T-cell (primary cell): Measurements from ENCODE around the gene CALD1. TPM values are rescaled to one million over a fixed set of nuclear protein-coding genes. Genes with fewer than 3 reads are reported as not detected.

Experiments used
- ATAC-seq, 4 experiments: fragments of 200-7000 bp in 3 of 4; fragments of 150-1000 bp in 1 of 4; cut with Tn5 transposase; replicated peaks in 1 of 4; 1 replicate in 3 of 4; 2 replicates in 1 of 4; pipeline ENCODE4 v1.10.0; 2021; ENCODE audit warnings: moderate library complexity in 3 of 4, mild to moderate bottlenecking in 2 of 4, moderate number of reproducible peaks in 1 of 4
- CTCF ChIA-PET, 2 donors: fragments of 300-600 bp; sonication (Branson Sonifier 250); formaldehyde crosslinking; loops; one replicate each; lab custom pipeline; 2022; ENCODE audit warnings: antibody characterized with exemption in 2 of 2; lab: Charles Lee
- POLR2A ChIA-PET, 2 donors: fragments of 300-600 bp; sonication (Branson Sonifier 250); formaldehyde crosslinking; loops; one replicate each; lab custom pipeline; 2022; ENCODE audit warnings: antibody characterized with exemption in 2 of 2; lab: Charles Lee
- DNase-seq, 35 experiments: peaks; one replicate each; pipeline versions ENCODE4 v3.0.0 to v3.0.0-alpha.2; 2013 to 2023
- H3K27ac ChIP-seq: one replicate; pipeline ENCODE4 v1.5.1; 2013; ENCODE audit warnings: low read length
- H3K27me3 ChIP-seq, 2 experiments: replicated peaks in 1 of 2; 1 replicate in 1 of 2; 2 replicates in 1 of 2; pipeline versions ENCODE4 v1.6.1 to v1.7.0; 2013; ENCODE audit warnings: low read length in 1 of 2, mixed read lengths in 1 of 2; ENCODE audit not compliant: control insufficient read depth in 2 of 2, insufficient read depth in 2 of 2; ENCODE audit errors: extremely low read depth in 1 of 2
- H3K36me3 ChIP-seq, 2 donors: 1 replicate in 1 of 2; 2 replicates in 1 of 2; pipeline versions ENCODE4 v1.6.1 to v1.7.0; 2013; ENCODE audit warnings: low read length in 1 of 2; ENCODE audit not compliant: control insufficient read depth in 2 of 2, insufficient read depth in 1 of 2; ENCODE audit errors: extremely low read depth in 1 of 2
- H3K4me1 ChIP-seq, 2 experiments: 1 replicate in 1 of 2; 2 replicates in 1 of 2; pipeline versions ENCODE4 v1.6.1 to v1.7.0; 2013; ENCODE audit warnings: low read length in 2 of 2, mixed read lengths in 1 of 2; ENCODE audit not compliant: insufficient read depth in 2 of 2, control insufficient read depth in 1 of 2; ENCODE audit errors: extremely low read depth in 1 of 2
- H3K4me3 ChIP-seq, 2 donors: 1 replicate in 1 of 2; 2 replicates in 1 of 2; pipeline versions ENCODE4 v1.5.1 to v1.7.0; 2013; ENCODE audit warnings: mild to moderate bottlenecking in 2 of 2, low read length in 1 of 2, moderate library complexity in 1 of 2; ENCODE audit not compliant: control insufficient read depth in 1 of 2; ENCODE audit errors: extremely low read depth in 1 of 2
- H3K9me3 ChIP-seq: 2 replicates; pipeline ENCODE4 v1.7.0; 2013
- H3K27ac Mint-ChIP-seq, 2 donors: one replicate each; pipeline ENCODE4 v1.8.0; 2020 to 2021; ENCODE audit warnings: mild to moderate bottlenecking in 2 of 2, mixed read lengths in 2 of 2
- H3K27me3 Mint-ChIP-seq, 2 donors: one replicate each; pipeline ENCODE4 v1.8.0; 2021 to 2022; ENCODE audit warnings: mixed read lengths in 2 of 2
- H3K36me3 Mint-ChIP-seq: one replicate; pipeline ENCODE4 v1.8.0; 2021; ENCODE audit warnings: mixed read lengths
- H3K4me1 Mint-ChIP-seq, 3 donors: one replicate each; pipeline ENCODE4 v1.8.0; 2020 to 2022; ENCODE audit warnings: mixed read lengths in 3 of 3, mild to moderate bottlenecking in 1 of 3
- H3K4me3 Mint-ChIP-seq, 3 donors: one replicate each; pipeline ENCODE4 v1.8.0; 2020 to 2022; ENCODE audit warnings: mild to moderate bottlenecking in 3 of 3, mixed read lengths in 3 of 3, moderate library complexity in 3 of 3
- H3K9me3 Mint-ChIP-seq, 3 donors: one replicate each; pipeline ENCODE4 v1.8.0; 2020 to 2022; ENCODE audit warnings: mixed read lengths in 3 of 3
- WGBS: methylation state at CpG from one replicate; pipeline ENCODE4 v1.1.5; 2013; ENCODE audit warnings: missing lambda C conversion rate; ENCODE audit not compliant: insufficient coverage; 5-methylcytosine and 5-hydroxymethylcytosine counted together
- total RNA-seq, 35 experiments: library from RNA in 6 of 35; stranded (reverse) in 6 of 35; fragments of 120-200 nt in 1 of 35; gene quantifications; one replicate each; pipeline versions ENCODE4 v1.2.1 to v1.2.4 and lab custom pipeline; 2013 to 2026

Gene CALD1
- total RNA-seq, 5 donors from 2014 or later (not counting 1 experiment from before 2014, with no cell fraction given) = 0.95 to 2.4 (median 1.4) TPM; not detected in 1

DNA sequence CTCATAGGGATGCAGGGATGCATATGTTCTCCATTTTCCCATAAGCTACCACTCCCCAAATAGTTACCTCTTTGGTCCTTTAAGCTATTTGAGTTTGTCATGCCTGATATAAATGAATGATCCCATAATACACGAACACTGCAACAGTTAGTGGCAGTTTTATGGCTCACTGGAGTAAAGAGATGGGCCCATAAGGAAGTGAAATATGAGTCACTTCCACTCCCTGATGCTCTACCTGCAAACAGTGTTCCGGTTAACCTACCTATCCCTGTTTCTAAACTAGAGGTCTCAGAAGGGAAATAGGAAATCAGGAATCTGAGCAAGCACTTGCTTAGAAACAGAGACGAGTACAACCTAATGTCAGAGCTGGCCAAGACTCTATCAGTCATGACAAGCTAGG, 71.7 kb downstream of the CALD1 start:
- Mint-ChIP-seq H3K4me3 (no peak overlapping the region), H3K36me3 (peaks cover 14% of the 10 kb centered on the region), H3K27me3 (no peaks in the 10 kb centered on the region), H3K9me3 (peaks cover 0 to 5% (median 0%) of the 10 kb centered on the region in 3 donors), H3K4me1 (peaks cover 21 to 34% (median 22%) of the 10 kb centered on the region in 3 donors), H3K27ac (no peak overlapping the region)
- H3K4me1 ChIP-seq = peaks cover 6 to 12% of the 10 kb centered on the region in 2 experiments
- no peak overlapping the region for H3K27ac ChIP-seq
- POLR2A ChIA-PET = no interaction called here
- no peaks in the 10 kb centered on the region for H3K27me3 ChIP-seq
- no peak overlapping the region for H3K4me3 ChIP-seq
- CTCF ChIA-PET = interaction anchor here in 1 of 2 donors (0.8 kb wide), 1 partner anchor 186 kb away, joined by 3 read pairs; no protein-coding TSS in a partner anchor
- WGBS = 91% methylated on average over 1 of the region's 3 CpGs
- ATAC-seq = no peak
- DNase-seq = no peak
- H3K9me3 ChIP-seq = no peaks in the 10 kb centered on the region
- no peaks in the 10 kb centered on the region for H3K36me3 ChIP-seq

DNA sequence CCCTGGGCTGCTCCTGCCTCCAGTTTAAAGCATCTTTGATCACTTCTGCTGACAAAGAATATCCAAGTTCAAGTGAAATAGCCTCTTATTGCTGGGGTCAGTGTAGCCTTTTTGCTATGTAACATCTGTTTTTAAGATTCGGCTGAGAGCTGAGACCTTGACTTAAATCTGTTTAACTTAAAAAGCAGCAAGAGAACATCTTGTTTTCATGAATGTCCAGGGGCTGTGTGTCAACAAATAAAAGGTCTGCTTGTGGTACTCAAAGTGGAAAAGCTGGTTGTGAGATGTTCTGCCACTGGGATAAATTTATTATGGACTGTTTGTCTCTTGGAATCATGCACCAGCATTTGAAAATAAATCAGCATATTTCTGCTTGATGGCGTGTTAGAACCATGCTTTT, 73.2 kb downstream of the CALD1 start:
- CTCF ChIA-PET = no interaction called here

GRCh38 chr7:134854816-134855215, 75.4 kb downstream of the CALD1 start:
- no peaks in the 10 kb centered on the region for H3K9me3 ChIP-seq
- H3K27me3 Mint-ChIP-seq = no peaks in the 10 kb centered on the region
- CTCF ChIA-PET = no interaction called here
- H3K27ac ChIP-seq = no peak overlapping the region
- no peaks in the 10 kb centered on the region for H3K36me3 ChIP-seq
- no peaks in the 10 kb centered on the region for H3K27me3 ChIP-seq
- ATAC-seq (no peak), DNase-seq (no peak)
- peaks cover 8 to 12% of the 10 kb centered on the region in 2 experiments for H3K4me1 ChIP-seq
- peak overlapping the region in 1 of 3 donors; percentile 55 for H3K4me3 Mint-ChIP-seq
- peak overlapping the region in 1 of 2 donors; percentile 53 for H3K27ac Mint-ChIP-seq
- POLR2A ChIA-PET = no interaction called here
- H3K36me3 Mint-ChIP-seq = peaks cover 22% of the 10 kb centered on the region
- H3K9me3 Mint-ChIP-seq = peaks cover 0 to 5% (median 0%) of the 10 kb centered on the region in 3 donors
- WGBS = 0% methylated on average over 1 of the region's 3 CpGs
- no peak overlapping the region for H3K4me3 ChIP-seq
- H3K4me1 Mint-ChIP-seq = peaks cover 27 to 48% (median 28%) of the 10 kb centered on the region in 3 donors

More for the DNA sequence above, 73.2 kb downstream of the CALD1 start:
- DNase-seq (no peak), ATAC-seq (no peak)
- H3K27me3 Mint-ChIP-seq = no peaks in the 10 kb centered on the region
- Histone ChIP-seq H3K4me1 (peaks cover 8 to 12% of the 10 kb centered on the region in 2 experiments), H3K27me3 (no peaks in the 10 kb centered on the region), H3K9me3 (no peaks in the 10 kb centered on the region), H3K27ac (no peak overlapping the region), H3K4me3 (no peak overlapping the region), H3K36me3 (no peaks in the 10 kb centered on the region)
- POLR2A ChIA-PET = no interaction called here
- H3K9me3 Mint-ChIP-seq = peaks cover 0 to 5% (median 0%) of the 10 kb centered on the region in 3 donors
- H3K4me1 Mint-ChIP-seq = peaks cover 28 to 41% (median 29%) of the 10 kb centered on the region in 3 donors
- WGBS = 93% methylated on average over 1 of the region's 2 CpGs
- no peak overlapping the region for H3K27ac Mint-ChIP-seq
- peaks cover 14% of the 10 kb centered on the region for H3K36me3 Mint-ChIP-seq
- no peak overlapping the region for H3K4me3 Mint-ChIP-seq

DNA sequence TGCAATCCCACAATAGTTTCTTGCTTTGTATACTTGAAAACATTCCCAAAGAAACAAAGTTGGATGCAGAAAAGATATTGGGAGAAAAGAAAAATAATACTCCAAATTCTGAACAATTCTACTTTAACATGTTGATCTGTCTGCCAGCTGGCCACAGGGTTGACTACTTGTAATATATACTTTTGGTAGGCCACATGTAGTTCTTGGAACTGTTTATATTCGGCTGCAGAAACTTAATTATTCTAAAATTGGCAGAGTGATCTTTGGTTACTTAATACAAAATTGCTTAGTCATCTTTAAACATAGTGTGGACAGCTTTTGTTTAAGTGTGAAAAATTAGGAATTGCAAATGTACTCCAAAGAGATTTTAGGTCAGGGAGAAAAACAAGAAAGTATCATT, 76.0 kb downstream of the CALD1 start:
- H3K4me3 ChIP-seq = no peak overlapping the region
- H3K9me3 ChIP-seq = no peaks in the 10 kb centered on the region
- ChIA-PET CTCF (no interaction called here), POLR2A (no interaction called here)
- Mint-ChIP-seq H3K27me3 (no peaks in the 10 kb centered on the region), H3K27ac (peak overlapping the region; percentile 51 to 82), H3K9me3 (peaks cover 0 to 5% (median 0%) of the 10 kb centered on the region in 3 donors), H3K4me1 (peaks cover 25 to 44% (median 26%) of the 10 kb centered on the region in 3 donors), H3K36me3 (peaks cover 26% of the 10 kb centered on the region), H3K4me3 (peak overlapping the region in 1 of 3 donors; percentile 55)
- H3K36me3 ChIP-seq = no peaks in the 10 kb centered on the region
- no peaks in the 10 kb centered on the region for H3K27me3 ChIP-seq
- H3K4me1 ChIP-seq = peaks cover 8 to 12% of the 10 kb centered on the region in 2 experiments
- ATAC-seq (no peak), DNase-seq (no peak)
- WGBS = no CpG with 5 or more reads among the region's 1 CpG
- H3K27ac ChIP-seq = no peak overlapping the region

- ChIA-PET POLR2A (no interaction called here), CTCF (interaction anchor here in 1 of 2 donors (0.6 kb wide), 1 partner anchor 20 kb away, joined by 5 read pairs; no protein-coding TSS in a partner anchor)
- H3K9me3 ChIP-seq = no peaks in the 10 kb centered on the region
- no peak overlapping the region for H3K4me3 ChIP-seq
- Mint-ChIP-seq H3K4me3 (peak overlapping the region in 2 of 3 donors; percentile 23 to 55), H3K27ac (peak overlapping the region; percentile 51 to 82), H3K9me3 (peaks cover 0 to under 1% (median 0%) of the 10 kb centered on the region in 3 donors), H3K4me1 (peaks cover 23 to 37% (median 24%) of the 10 kb centered on the region in 3 donors), H3K36me3 (peaks cover 28% of the 10 kb centered on the region), H3K27me3 (no peaks in the 10 kb centered on the region)
- 41% methylated on average over 7 of the region's 7 CpGs for WGBS
- H3K27me3 ChIP-seq = no peaks in the 10 kb centered on the region
- DNase-seq = no peak
- ATAC-seq = peak in 2 of 4 experiments; percentile 28 to 44
- peaks cover 0 to 2% of the 10 kb centered on the region in 2 donors for H3K36me3 ChIP-seq
- peaks cover 8 to 12% of the 10 kb centered on the region in 2 experiments for H3K4me1 ChIP-seq
- H3K27ac ChIP-seq = no peak overlapping the region
Measured at GRCh38 chr7:134856091-134856490, 76.7 kb downstream of the CALD1 start.

DNA sequence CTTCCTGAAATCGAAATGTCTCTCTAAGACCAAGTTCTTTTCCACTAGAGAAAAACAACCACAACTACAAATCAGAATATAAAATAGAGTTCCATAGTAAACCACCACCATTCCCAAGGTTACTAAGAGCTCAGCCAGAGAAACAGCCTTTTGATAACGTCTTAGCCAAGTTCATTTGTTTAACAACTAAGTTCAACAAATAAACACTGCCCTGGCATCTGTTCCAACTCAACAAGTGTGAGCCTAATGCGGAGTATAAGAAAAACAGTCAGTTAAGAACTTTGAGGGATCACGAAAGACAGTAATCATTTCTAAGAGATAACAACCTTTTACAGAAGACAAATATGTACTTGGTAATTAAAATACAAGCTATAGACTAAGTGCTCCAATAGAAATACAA, 77.3 kb downstream of the CALD1 start:
- DNase-seq (no peak), ATAC-seq (no peak)
- no peak overlapping the region for H3K27ac ChIP-seq
- H3K36me3 ChIP-seq = peaks cover 0 to 5% of the 10 kb centered on the region in 2 donors
- POLR2A ChIA-PET = interaction anchor here in 1 of 2 donors (0.9 kb wide), 1 partner anchor 11 kb away, joined by 3 read pairs; no protein-coding TSS in a partner anchor
- Mint-ChIP-seq H3K9me3 (no peaks in the 10 kb centered on the region), H3K27ac (peak overlapping the region; percentile 19 to 25), H3K4me1 (peaks cover 24 to 36% (median 24%) of the 10 kb centered on the region in 3 donors), H3K36me3 (peaks cover 34% of the 10 kb centered on the region), H3K4me3 (no peak overlapping the region), H3K27me3 (no peaks in the 10 kb centered on the region)
- no peaks in the 10 kb centered on the region for H3K9me3 ChIP-seq
- 75% methylated on average over 2 of the region's 4 CpGs for WGBS
- H3K4me3 ChIP-seq = no peak overlapping the region
- H3K4me1 ChIP-seq = peaks cover 8 to 12% of the 10 kb centered on the region in 2 experiments
- no peaks in the 10 kb centered on the region for H3K27me3 ChIP-seq
- CTCF ChIA-PET = interaction anchor here in 1 of 2 donors (0.6 kb wide), 2 partner anchors 21 to 26 kb away, joined by 3 to 5 read pairs; no protein-coding TSS in a partner anchor
